SK-N-SH (cell line): ENCODE results near the gene SAA1.
"Not testable (repeated sequence)": the region's sequence is repeated elsewhere in the genome, so short reads cannot be mapped to it uniquely, and the experiment has no call there.

Experiments used
- GATA2 ChIP-seq: sonication (generic); formaldehyde crosslinking; IDR thresholded peaks from 2 replicates; pipeline ENCODE4 v1.5.0; 2020; ENCODE audit warnings: mild to moderate bottlenecking, missing genetic modification reagents
- RAD21 ChIP-seq: IDR thresholded peaks from 2 replicates; pipeline ENCODE4 v1.6.1; 2012; ENCODE audit warnings: mild to moderate bottlenecking, low read length
- RCOR1 ChIP-seq: fragments of 150-350 bp; IDR thresholded peaks from 2 replicates; pipeline ENCODE4 v1.6.1; 2017; ENCODE audit warnings: antibody characterized with exemption, low read length
- RFX5 ChIP-seq: IDR thresholded peaks from 2 replicates; pipeline ENCODE4 v1.6.1; 2012; ENCODE audit warnings: mild to moderate bottlenecking, improper control_type of control experiment, low read length
- TF ChIP-seq, protein P1 (sequence below): fragments of 200-600 bp; sonication (generic); IDR thresholded peaks from 2 replicates; pipeline ENCODE4 v1.6.1; 2017; ENCODE audit warnings: antibody characterized with exemption, mild to moderate bottlenecking, moderate library complexity

DNA sequence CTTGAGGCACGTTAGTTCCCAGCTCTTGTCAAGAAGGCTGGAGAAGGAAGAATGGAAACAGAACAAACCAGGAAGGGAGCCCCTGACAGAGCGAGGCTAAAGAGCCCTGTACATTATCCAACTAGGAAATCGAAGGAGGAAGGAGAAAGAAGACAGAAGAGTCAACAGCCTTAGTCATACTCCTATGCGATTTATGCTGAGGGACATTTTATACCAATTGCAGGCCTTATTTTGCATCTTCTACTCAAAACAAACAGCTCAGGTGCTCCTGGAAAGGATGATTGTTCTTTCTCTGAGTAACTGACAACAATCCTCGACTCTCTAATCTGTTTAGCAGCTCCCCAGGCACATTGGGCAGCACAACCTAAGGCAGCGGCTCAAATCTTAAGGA, 18.9 kb upstream of the SAA1 start:
- TF ChIP-seq RAD21; GATA2 (CRISPR knock-in tag); RCOR1; RFX5: not testable (repeated sequence)
- TF ChIP-seq, protein P1, sequence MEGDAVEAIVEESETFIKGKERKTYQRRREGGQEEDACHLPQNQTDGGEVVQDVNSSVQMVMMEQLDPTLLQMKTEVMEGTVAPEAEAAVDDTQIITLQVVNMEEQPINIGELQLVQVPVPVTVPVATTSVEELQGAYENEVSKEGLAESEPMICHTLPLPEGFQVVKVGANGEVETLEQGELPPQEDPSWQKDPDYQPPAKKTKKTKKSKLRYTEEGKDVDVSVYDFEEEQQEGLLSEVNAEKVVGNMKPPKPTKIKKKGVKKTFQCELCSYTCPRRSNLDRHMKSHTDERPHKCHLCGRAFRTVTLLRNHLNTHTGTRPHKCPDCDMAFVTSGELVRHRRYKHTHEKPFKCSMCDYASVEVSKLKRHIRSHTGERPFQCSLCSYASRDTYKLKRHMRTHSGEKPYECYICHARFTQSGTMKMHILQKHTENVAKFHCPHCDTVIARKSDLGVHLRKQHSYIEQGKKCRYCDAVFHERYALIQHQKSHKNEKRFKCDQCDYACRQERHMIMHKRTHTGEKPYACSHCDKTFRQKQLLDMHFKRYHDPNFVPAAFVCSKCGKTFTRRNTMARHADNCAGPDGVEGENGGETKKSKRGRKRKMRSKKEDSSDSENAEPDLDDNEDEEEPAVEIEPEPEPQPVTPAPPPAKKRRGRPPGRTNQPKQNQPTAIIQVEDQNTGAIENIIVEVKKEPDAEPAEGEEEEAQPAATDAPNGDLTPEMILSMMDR = not testable (repeated sequence)
